GM12874 (cell line): ENCODE measurements around the gene SLC30A1.

Experiments used
- CTCF ChIP-seq: IDR thresholded peaks from 2 replicates; pipeline ENCODE4 v1.5.1; 2011; ENCODE audit warnings: low read depth, mild to moderate bottlenecking, control low read depth, low read length, moderate library complexity; ENCODE audit not compliant: insufficient read depth

Gene SLC30A1

GRCh38 chr1:211529453-211529852 lies 49.5 kb downstream of the SLC30A1 start:
- no peak for TF ChIP-seq CTCF

DNA sequence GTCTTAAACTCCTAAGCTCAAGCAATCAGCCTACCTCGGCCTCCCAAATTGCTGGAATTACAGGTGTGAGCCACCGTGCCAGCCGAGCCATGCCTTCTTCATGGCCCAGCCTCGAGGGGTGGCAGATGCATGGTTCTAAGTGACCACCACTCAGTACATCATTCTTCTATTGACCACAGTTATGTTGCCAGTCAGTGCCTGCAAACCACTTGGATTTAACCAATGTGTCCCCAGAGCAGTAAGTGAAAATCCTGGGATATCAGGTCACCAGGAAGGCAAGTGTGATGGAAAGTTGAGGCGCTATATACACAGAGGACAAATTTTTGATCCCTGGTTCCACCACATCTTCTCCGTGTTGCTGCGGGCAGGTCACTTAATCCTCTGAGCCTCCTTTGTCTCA lies 50.0 kb downstream of the SLC30A1 start:
- TF ChIP-seq CTCF, result no peak

DNA sequence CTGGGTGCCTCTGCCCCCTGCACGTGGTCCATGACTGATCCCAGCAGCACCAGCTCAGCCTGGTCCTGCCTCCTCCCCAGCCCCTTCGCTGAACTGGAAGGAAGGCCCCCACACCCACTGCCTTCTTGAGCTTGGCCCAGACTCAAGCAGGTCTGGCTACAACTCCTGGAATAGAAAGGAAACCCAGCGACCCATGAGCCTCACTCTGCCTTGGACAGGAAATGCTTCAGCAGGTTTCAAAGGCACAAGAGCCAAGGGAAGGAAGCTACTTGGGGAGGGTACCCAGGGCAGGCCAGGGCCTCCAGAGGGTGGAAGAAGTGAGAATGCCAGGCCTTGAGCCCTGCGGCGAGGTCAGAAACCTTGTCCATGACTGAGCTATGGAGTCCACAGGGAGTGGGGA lies 51.1 kb downstream of the SLC30A1 start:
- no peak for TF ChIP-seq CTCF

GRCh38 chr1:211527006-211527405 lies 52.0 kb downstream of the SLC30A1 start:
- TF ChIP-seq CTCF, result no peak

GRCh38 chr1:211526101-211526500 lies 52.9 kb downstream of the SLC30A1 start:
- no peak for TF ChIP-seq CTCF

DNA sequence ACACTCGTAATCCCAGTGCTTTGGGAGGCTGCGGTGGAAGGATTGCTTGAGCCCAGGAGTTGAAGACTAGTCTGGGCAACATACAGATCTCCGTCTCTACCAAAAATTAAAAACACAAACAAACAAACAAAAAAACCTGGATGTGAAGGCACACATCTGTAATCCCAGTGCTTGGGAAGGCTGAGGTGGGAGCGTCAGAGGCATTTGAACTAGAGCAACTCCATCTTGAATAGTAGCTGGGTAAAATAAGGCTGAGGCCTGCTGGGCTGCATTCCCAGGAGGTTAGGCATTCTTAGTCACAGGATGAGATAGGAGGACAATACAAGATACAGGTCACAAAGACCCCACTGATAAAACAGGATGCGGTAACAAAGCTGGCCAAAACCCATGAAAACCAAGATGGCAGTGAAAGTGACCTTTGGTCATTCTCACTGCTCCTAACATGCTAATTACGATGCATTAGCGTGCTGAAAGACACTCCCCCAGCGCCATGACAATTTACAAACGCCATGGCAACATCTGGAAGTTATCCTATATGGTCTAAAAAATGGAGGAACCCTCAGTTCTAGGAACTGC lies 53.8 kb downstream of the SLC30A1 start:
- TF ChIP-seq CTCF, result no peak

DNA sequence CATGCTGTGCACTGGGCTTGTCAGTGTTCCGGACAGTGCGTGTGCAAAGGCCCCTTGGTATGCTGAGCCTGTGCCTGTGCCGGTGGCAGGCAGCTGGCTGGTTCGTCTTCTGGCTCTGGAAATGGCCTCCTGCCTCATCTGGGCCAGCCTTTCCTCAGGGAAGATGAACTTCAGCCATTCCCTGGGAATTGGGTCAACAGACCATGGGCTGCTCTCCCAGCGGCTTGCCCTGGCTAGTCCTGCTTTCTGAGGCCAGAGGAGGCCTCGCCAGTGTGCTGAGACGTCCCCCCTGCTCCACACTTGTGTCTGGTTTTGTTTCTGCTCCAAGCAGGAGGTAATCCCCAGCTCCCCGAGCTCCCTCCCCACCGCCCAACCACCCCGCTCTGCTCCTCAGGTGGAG lies 54.4 kb downstream of the SLC30A1 start:
- no peak for TF ChIP-seq CTCF
